Testis (tissue), 2 donors: ENCODE data around the gene EPHB1.

Source experiments
- POLR2A ChIP-seq: fragments of 450-650 bp; IDR thresholded peaks from one replicate; pipeline ENCODE4 v1.6.1; 2017; ENCODE audit warnings: antibody characterized with exemption, mild to moderate bottlenecking, moderate library complexity
- TF ChIP-seq, protein P1 (sequence below), 3 experiments: fragments of 450-650 bp in 2 of 3; fragments of 200-600 bp in 1 of 3; sonication (generic) in 1 of 3; IDR thresholded peaks; one replicate each; pipeline ENCODE4 v1.5.1; 2016 to 2019; ENCODE audit warnings: antibody characterized with exemption in 3 of 3, mild to moderate bottlenecking in 2 of 3, moderate library complexity in 1 of 3

DNA sequence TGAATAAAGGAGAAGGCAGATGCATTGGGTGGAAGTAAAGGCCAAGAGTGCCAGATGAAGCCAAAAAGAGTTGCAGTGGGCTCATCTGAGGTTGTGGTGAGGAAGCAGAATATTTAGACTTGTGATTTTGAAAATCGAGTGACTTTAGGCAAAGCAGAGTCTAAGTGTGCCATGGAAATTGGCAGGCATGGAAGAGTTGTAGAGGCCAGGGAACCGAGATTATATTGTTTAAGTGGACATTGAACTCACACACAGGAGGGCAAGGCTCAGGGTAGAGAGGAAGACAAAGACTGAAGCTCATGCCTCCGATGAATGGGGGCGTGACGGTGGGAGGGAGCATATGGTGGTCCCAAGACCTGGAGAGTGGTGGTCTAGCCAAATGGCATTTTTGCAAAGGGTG, 347.5 kb downstream of the EPHB1 start:
- TF ChIP-seq, protein P1, sequence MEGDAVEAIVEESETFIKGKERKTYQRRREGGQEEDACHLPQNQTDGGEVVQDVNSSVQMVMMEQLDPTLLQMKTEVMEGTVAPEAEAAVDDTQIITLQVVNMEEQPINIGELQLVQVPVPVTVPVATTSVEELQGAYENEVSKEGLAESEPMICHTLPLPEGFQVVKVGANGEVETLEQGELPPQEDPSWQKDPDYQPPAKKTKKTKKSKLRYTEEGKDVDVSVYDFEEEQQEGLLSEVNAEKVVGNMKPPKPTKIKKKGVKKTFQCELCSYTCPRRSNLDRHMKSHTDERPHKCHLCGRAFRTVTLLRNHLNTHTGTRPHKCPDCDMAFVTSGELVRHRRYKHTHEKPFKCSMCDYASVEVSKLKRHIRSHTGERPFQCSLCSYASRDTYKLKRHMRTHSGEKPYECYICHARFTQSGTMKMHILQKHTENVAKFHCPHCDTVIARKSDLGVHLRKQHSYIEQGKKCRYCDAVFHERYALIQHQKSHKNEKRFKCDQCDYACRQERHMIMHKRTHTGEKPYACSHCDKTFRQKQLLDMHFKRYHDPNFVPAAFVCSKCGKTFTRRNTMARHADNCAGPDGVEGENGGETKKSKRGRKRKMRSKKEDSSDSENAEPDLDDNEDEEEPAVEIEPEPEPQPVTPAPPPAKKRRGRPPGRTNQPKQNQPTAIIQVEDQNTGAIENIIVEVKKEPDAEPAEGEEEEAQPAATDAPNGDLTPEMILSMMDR (IDR thresholded peaks at IDR 0.05), result no peak
- TF ChIP-seq POLR2A, result no peak
